SH-SY5Y (cell line): ENCODE data around the gene DPYSL4.

Experiments used
- GATA2 ChIP-seq: IDR thresholded peaks from 2 replicates; pipeline ENCODE4 v1.6.1; 2011; ENCODE audit warnings: mild to moderate bottlenecking, low read depth, low read length
- GATA3 ChIP-seq: IDR thresholded peaks from 2 replicates; pipeline ENCODE4 v1.6.1; 2011; ENCODE audit warnings: low read depth, mild to moderate bottlenecking, low read length, moderate library complexity

DNA sequence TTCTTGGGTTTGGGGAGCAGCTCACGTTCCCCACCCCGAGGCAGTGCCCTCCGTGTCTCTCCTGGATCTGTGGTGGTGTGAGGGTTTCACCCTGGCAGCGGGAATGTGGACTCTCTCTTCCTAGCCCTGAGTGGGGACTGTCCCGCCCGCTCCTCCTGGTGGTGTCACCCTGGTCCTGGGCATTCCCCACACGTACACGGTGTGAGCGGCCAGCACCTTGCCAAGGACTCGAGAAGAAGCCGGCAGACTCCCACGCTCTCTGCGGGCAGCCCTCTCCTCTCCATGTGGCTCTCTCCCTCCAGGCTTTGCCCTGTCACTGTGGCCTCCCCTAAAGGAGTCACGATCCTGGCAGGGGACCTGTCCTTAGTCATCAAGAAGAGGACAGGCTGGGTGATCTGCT is 24.0 kb downstream of the DPYSL4 start:
- TF ChIP-seq GATA2 (no peak), GATA3 (no peak)
